Measurements from ENCODE around the gene PRMT3.

The PRMT3 gene

GRCh38 chr11:20397281-20397680 is 9.8 kb downstream of the PRMT3 start:
- TF ChIP-seq ZNF654 (tag by site-specific recombination; IDR thresholded peaks at IDR 0.05; ENCODE audit: low read depth): 0 out of 2 replicates have a peak, but pooled peaks have one; percentile 21
- peak; percentile 26; the same call in 1 of the 2 replicates for TF ChIP-seq ZNF513 (tag by site-specific recombination; IDR thresholded peaks at IDR 0.05)
- no peak for TF ChIP-seq OVOL3 (tag by site-specific recombination; IDR thresholded peaks at IDR 0.05)
- Histone ChIP-seq H3K36me3 (ENCODE audit: control insufficient read depth in 2 of 2, insufficient read depth in 1 of 2, low read length in 2 of 2) (peaks cover 0 to 62% of the 10 kb centered on the region in 2 experiments; a peak in 2 of 3 replicates), H3K4me1 (ENCODE audit: control insufficient read depth, insufficient read depth, low read length) (no peaks in the 10 kb centered on the region), H3K9me3 (ENCODE audit: control insufficient read depth, insufficient read depth, low read depth, low read length) (no peaks in the 10 kb centered on the region), H3K27ac (ENCODE audit: extremely low read depth, low read depth, low read length) (no peak overlapping the region), H3K4me3 (ENCODE audit: low read depth, low read length) (no peak overlapping the region)
- ChIA-PET POLR2A (no interaction called here), CTCF (interaction anchor here (0.8 to 2.1 kb wide), 12 partner anchors 8 to 212 kb away, joined by 3 to 40 read pairs (median 4); no protein-coding TSS in a partner anchor)

- Histone ChIP-seq H3K36me3 (ENCODE audit: control insufficient read depth in 2 of 2, insufficient read depth in 1 of 2, low read length in 2 of 2) (peaks cover 6 to 57% of the 10 kb centered on the region in 2 experiments), H3K4me3 (ENCODE audit: low read depth, low read length) (no peak overlapping the region), H3K27ac (ENCODE audit: extremely low read depth, low read depth, low read length) (no peak overlapping the region), H3K9me3 (ENCODE audit: control insufficient read depth, insufficient read depth, low read depth, low read length) (no peaks in the 10 kb centered on the region), H3K4me1 (ENCODE audit: control insufficient read depth, insufficient read depth, low read length) (no peaks in the 10 kb centered on the region)
- ChIA-PET CTCF (interaction anchor here (0.6 to 1.4 kb wide), 5 partner anchors 8 to 460 kb away, joined by 3 to 10 read pairs (median 3); no protein-coding TSS in a partner anchor), POLR2A (no interaction called here)
- no peak for TF ChIP-seq ZBTB26 (tag by site-specific recombination; optimal IDR thresholded peaks at IDR 0.05)
- TF ChIP-seq ZNF169 (tag by site-specific recombination; IDR thresholded peaks at IDR 0.05): no peak
- TF ChIP-seq ZNF518A (tag by site-specific recombination; conservative IDR thresholded peaks at IDR 0.05; ENCODE audit: low read depth): no peak
- TF ChIP-seq BCL11A (tag by site-specific recombination; IDR thresholded peaks at IDR 0.05; ENCODE audit: low read depth): no peak
- TF ChIP-seq ZNF16 (tag by site-specific recombination; IDR thresholded peaks at IDR 0.05; ENCODE audit: low read depth): no peak
- no peak for TF ChIP-seq MZF1 (tag by site-specific recombination; IDR thresholded peaks at IDR 0.05; ENCODE audit: borderline replicate concordance)
- TF ChIP-seq ZBTB20 (tag by site-specific recombination; IDR thresholded peaks at IDR 0.05): no peak
- no peak for TF ChIP-seq ZNF555 (tag by site-specific recombination; conservative IDR thresholded peaks at IDR 0.05)
- TF ChIP-seq SCRT2 (tag by site-specific recombination; IDR thresholded peaks at IDR 0.05): no peak
Observed at GRCh38 chr11:20399498-20399897, 12.0 kb downstream of the PRMT3 start.

GRCh38 chr11:20403059-20403458 is 15.5 kb downstream of the PRMT3 start:
- CTCF ChIA-PET: interaction anchor here (0.6 to 0.7 kb wide), 3 partner anchors 155 to 587 kb away, joined by 3 to 6 read pairs (median 3); no protein-coding TSS in a partner anchor
- peaks cover 6 to 48% of the 10 kb centered on the region in 2 experiments for H3K36me3 ChIP-seq (ENCODE audit: control insufficient read depth in 2 of 2, insufficient read depth in 1 of 2, low read length in 2 of 2)
- no peak for TF ChIP-seq ZNF16 (tag by site-specific recombination; IDR thresholded peaks at IDR 0.05; ENCODE audit: low read depth)
- TF ChIP-seq MEIS1 (CRISPR knock-in tag; IDR thresholded peaks at IDR 0.05; ENCODE audit: borderline replicate concordance): no peak
- no peak for TF ChIP-seq REPIN1 (tag by site-specific recombination; IDR thresholded peaks at IDR 0.05; ENCODE audit: low read depth)
- no peak for TF ChIP-seq ELK4 (IDR thresholded peaks at IDR 0.05; ENCODE audit: borderline replicate concordance, low read depth, low read length)
- no peak for TF ChIP-seq PRDM6 (tag by site-specific recombination; IDR thresholded peaks at IDR 0.05)
- no peak for TF ChIP-seq ZNF610 (tag by site-specific recombination; IDR thresholded peaks at IDR 0.05; ENCODE audit: borderline replicate concordance)
- TF ChIP-seq ZNF645 (tag by site-specific recombination; IDR thresholded peaks at IDR 0.05): no peak
- no peak for TF ChIP-seq ZNF174 (tag by site-specific recombination; IDR thresholded peaks at IDR 0.05)

More at GRCh38 chr11:20403059-20403458, 15.5 kb downstream of the PRMT3 start:
- Histone ChIP-seq H3K27ac (ENCODE audit: extremely low read depth, low read depth, low read length) (no peak overlapping the region), H3K4me1 (ENCODE audit: control insufficient read depth, insufficient read depth, low read length) (no peaks in the 10 kb centered on the region), H3K4me3 (ENCODE audit: low read depth, low read length) (no peak overlapping the region), H3K9me3 (ENCODE audit: control insufficient read depth, insufficient read depth, low read depth, low read length) (no peaks in the 10 kb centered on the region)
- POLR2A ChIA-PET: no interaction called here
